Activated CD4-positive, alpha-beta T cell treated with anti-CD3 and anti-CD28 coated beads for 24 hours (primary cell): ENCODE measurements around the gene CORO2A.

Source experiments
- DNase-seq, 2 donors: peaks; one replicate each; pipeline ENCODE4 v3.0.0-alpha.2; 2020; ENCODE audit warnings: low read depth in 2 of 2

Gene CORO2A

DNA sequence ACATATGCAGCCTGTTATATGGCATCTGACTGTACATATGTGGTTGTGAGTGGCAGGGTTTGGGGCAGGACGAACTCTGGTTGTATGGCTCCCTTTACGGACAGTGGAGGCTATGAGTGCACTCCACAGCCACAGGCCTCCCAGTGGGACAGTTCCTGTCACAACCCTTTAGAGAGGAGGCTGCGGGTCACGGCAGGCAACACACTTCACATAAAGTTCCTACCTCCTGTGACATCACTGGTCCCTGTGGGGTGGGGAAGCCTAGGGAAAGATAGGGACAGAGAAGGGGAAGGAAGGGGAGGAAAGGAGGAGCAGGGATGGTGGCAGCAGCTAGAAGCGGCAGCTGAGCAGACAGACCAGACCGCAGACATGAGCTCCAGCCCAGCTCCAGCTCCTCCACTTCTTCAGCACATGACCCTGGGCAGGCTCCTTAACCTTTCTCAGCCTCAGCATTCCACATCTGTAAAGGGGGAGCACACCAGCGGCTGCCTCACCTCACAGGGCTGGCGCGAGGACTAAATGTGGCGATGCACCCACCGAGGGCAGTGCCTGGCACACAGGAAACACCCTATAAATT, 27.4 kb upstream of the CORO2A start:
- DNase-seq: no peak

DNA sequence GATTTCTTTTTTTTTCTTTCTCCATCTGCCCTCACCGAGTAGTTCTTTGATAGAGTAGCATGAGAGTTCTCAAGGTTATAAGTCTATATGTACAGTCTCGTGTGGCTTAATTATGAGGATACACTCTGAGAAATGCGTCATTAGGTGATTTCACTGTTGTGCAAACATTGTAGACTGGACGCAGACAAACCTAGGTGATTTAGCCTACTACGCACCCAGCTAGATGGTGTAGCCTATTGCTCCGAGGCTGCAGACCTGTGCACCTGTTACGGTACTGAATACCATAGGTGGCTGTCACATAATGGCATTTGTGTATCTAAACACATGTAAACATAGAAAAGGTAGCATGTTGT, 26.9 kb upstream of the CORO2A start:
- DNase-seq: no peak

DNA sequence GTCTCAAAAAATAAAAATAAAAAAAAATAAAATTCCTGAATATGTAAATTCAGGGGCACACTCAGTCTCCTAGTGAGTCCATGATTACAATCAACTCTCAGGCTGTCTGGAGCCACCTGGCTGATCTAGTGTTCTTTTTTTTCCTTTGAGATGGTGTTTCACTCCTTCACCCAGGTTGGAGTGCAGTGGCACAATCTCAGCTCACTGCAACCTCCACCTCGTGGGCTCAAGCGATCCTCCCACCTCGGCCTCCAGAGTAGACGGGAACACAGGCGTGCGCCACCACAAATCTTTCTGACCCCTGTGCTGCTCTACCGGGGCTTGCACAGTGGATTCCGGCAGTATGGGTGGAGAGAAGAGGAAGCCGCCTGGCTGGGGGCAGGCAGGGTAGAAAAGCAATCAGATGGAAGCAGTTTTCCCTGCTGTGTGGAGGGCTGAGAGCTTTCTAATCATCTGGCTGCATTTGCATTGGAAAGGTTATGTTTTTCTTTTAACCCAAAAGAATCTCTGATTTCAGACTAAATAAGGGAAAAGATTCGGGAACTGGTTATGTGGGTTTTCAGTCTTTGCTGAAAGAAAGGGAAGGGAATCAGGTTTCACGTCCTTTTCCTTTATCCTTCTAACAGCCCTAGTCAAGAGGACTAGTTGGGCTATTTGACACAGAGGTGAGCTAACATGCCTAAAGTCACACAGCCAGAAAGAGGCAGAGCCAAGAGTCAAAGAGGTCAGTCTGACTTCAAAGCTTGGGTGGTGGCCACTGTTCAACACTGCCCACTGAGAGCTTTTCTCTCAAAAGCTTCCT, 26.3 kb upstream of the CORO2A start:
- DNase-seq: no peak

DNA sequence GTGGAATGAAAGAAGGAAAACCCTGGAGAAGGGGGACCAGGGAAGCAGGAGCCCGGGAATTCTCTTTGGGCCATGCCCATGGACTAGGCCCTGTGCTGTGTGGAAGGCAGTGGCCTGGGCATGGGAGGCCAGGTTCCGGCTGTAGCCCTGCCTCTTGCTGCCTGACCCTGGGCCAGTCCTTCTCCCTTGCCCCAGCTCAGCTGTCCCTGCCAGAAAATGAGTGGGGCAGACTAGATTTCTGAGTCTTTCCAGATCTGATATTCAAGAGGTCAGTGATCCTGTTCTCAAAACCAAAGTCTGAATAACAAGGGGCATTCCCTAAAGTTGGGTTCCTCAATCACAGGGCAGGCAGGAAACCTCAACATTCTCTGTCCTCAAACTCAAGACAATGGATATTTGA, 24.8 kb upstream of the CORO2A start:
- DNase-seq: no peak

DNA sequence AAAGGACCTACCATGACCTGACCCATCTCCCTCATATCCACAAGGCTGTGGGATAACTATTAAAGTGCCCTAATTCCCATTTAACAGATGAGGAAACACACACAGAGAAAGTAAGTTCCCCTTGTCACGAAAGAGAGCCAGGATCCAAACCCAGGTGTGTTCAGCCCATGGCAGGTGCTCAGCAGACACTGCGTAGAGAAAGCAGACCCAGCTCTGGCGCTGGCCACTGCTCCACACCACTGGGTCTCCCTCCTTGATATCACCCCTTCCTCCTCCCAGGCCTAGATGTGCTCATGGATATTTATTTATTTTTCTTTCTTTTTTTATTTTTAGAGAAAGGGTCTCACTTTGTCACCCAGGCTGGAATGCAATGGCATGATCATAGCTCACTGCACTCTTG, 24.0 kb upstream of the CORO2A start:
- no peak for DNase-seq

DNA sequence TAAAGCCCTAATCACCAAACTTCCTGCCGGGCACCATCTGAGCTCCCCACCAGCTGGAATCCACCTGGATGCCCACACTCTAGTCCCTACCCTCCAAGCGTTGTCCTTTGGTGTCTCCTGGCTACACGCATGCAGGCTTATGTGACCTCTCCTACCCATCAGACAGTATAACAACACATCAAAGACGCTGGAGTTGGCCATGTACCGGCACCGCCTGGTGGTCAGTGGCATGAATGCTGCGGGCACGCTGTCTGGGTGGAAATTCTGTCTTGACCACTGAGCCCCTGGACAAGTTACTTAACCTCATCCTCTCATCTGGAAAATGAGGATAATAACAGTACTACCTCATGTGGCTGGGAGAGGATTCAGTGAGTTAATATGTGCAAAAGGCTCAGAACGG, 23.4 kb upstream of the CORO2A start:
- DNase-seq: no peak

DNA sequence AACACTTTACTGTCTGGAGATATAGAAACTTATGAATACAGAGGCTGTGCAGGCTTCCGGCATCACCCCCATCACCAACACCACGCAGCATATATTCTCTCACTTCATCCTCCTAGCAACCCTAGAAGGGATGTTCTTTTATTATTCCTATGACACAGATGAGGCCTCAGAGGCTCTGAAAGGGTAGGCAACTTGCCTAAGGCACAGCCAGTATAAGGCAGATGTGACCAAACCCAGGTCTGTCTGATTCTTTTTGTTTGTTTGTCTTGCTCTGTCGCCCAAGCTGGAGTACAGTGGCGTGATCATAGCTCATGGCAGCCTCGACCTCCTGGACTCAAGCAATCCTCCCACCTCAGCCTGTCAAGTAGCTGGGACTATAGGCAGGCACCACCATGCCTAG, 22.8 kb upstream of the CORO2A start:
- no peak for DNase-seq

DNA sequence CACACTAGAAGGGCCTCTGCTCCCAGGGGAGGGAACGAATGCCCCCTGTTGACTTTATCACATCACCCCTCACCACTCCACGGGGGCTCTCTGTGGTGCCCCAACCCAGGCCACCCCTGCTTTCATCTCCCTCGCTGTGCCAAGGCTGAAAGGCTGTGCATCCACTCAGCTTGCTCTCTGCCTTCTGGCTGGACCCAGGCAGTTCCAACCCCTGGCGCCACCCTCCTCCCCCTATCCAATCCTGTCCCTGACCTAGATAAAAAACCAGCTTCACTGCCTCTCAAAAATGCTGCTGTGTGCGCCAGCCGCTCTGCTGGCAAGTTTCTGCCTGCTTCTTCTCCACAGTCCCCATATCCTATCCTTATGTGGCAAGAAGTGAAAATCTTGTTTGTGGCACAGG, 22.4 kb upstream of the CORO2A start:
- DNase-seq: no peak

DNA sequence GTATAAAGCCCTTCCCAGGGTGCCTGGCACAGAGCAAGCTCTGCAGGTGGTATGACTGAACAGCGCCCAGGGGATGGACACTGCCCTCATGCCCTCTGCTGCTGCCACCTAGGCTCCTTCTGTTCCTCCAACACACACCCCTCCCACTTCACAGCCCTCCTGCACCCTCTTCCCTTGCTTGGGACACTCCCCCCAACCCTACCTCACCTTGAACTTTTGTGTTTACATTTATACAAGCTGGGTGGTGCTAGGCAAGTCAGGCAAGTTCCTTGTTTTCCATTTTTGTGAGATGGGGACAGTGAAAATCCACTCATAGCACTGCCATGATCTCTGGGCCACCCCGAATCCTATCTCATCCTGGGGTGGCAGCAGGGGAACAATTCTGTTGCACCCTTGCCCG, 18.8 kb upstream of the CORO2A start:
- DNase-seq: no peak

DNA sequence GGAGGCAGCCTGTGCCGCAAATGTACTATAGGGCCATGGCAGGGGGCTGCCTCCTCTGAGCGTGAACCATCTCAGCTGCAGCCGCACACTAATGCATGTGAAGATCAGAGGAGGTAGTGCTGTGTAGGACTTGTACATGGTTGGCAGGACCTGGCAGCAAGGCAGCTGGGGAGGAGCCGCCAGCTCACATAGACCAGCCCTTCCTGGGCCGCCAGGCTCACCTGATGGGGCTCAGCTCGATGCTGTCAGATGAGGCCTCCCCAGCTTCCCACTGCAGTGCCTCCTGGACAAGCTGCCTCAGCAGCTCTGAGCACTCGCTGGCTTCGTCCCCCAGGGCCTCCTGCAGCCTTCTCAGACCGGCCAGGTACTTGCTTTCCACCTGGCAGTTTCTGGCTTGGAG, 18.0 kb upstream of the CORO2A start:
- DNase-seq: no peak

DNA sequence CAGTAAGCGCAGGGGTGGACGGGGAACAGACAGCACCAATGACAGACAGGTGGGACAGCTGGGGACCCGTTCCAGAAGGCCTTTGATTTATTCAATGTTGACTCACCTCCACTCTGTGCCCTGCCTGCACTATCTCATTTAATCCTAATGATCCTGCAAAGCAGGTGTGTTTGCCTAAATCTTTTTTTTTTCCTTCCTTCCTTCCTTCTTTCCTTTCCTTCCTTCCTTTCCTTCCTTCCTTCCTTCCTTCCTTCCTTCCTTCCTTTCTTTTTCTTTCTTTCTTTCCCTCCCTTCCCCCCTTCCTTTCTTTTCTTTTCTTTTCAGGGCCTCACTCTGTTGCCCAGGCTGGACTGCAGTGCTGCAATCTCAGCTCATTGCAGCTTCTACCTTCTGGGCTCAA, 17.1 kb upstream of the CORO2A start:
- DNase-seq: no peak

DNA sequence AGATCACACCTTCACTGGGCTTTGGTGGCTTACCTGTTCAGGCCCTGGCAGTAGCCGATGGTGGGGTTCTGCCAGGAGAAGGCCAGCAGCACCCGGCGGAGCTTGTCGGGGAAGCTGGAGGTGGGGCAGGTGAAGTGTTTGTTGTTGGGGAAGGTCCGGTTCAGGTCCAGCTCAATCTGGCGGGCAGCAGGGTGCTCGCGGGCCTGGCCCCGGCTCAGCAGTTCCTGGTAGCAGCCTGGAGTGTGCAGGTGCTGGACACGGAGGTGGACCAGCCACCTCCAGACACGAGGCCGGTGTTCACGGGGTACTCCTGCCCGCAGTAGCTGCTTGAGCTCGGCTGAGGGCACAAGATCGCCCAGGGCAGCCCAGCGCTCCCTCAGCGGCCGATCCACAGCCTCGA, 16.2 kb upstream of the CORO2A start:
- DNase-seq: no peak

DNA sequence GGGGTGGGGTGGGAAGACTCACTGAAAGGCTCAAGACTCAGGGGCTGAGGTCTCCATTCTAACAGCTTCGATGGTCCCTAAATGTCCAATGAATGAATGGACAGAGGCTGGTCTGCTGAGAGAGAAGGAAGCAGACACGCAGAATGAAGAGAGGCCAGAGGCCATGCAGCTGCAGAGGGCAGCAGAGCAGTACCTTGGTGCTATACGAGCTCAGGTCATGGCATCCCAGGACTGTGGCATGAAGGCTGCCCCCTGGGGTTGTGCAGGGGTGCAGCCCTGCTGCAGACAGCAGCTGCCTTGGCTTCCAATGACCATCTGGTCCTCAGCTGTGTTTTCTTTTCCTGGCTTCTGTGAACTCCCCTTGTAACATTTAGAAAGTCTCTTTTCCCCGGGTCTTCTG, 15.2 kb upstream of the CORO2A start:
- DNase-seq: no peak

DNA sequence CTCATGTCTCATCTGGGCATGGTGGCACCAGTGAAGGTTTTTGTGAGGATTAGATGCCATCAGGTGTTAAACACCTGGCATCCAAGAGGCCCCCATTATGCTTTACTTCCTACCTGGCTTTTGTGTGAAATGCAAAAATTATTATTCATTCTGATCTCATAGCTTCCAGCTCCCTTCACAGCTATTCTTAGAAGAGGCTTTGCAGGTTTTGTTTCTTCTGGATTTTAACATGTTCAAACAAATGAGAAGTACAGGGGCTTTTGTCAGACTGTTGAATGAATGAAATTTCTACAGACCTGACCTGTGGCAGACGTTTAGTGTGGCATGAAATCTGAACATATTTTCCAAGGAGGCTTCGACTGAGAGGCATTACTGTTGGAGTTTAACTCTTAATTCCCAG, 14.3 kb upstream of the CORO2A start:
- DNase-seq: no peak

DNA sequence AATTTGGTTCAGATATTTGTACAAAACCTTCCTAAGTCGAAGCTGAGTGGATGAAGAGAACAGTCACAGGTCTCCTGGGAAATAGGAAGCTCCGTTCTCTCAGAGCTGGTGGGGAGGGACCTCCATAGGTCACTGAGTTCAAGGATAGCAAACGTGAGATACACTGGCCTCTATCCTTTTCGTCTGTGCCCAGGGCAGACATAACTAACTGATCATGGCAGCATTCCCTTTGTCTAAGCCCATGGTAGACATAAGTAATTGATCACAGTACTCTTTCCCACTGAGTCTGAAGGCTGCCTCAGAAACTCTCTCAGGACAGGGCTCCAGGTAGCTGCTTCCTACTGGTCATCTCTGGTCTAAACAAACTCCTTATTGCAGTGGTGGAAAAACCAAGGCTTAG, 12.3 kb upstream of the CORO2A start:
- no peak for DNase-seq

DNA sequence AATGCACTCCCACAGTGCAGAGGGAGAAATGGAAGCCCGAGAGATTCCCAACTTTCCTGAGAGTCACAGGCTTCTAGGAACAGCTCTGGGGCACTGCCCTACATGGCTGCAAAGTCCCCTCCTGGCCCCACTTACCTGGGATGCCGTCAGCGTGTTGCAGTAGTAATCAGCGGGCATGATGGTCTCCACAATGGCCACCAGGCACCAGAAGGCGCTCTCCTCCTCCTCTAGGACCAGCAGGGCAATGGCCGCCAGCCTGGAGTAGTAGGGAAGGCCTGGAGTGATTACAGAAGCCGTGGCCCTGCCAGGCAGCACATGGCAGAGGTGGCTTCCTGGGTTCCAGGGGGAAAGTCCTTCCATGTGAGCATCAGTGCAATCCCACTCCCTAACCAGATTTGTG, 10.7 kb upstream of the CORO2A start:
- no peak for DNase-seq

DNA sequence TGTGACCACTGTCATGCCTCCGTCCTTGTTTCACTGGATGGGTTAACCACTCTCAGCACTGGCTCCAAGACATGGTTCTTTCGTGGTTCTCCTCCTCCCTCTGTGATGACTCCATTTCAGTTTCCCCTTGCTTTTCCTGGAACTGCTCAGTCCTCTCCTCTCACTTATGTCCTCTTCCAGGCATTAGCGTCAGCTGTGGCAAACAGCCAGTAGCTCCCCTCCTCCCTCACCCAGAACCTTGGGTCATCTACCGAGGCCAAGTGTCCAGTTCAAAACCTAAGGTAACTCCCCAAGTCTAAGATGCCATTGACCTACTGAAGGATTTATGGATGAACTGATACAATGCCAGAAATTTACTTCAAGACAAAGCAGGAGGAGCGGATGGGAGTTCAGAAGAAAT, 9.8 kb upstream of the CORO2A start:
- DNase-seq: no peak

DNA sequence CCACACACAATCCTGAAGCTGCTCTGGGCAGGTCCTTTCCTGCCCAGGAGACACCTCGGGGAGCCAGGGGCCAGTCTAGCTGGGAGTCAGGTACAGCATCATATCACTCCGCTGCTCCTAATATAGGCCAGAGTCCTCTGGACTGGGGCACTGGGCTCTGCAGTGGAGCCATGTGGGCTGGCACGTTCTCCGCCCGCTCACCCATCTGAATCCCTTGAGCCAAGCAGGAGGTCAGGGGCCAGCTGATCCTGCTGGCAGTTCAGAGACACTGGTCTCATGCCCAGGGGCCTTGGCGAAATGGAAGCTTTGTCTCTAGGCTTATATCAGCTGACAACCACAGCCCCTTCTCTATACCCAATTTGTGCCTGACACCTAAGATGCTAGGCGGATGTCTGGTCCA, 9.3 kb upstream of the CORO2A start:
- no peak for DNase-seq

DNA sequence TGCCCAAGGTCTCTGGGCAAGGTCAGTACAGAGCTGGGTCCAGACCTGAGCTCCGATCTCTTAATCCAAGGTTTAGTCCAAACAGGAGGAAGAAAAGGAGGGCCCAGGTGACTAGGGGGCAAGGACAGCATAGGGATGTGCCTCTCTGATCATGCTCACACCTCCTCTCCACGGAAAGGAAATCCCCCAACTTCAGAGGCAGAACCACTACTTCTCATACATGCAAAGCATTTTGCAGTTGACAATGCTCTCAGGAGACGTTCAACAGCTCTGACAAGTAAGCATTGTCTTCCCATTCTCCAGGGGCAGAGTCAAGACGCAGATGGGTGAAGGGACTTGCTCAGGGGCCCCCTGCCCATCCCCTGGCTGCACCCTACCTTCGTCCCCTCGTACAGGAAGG, 8.7 kb upstream of the CORO2A start:
- no peak for DNase-seq

DNA sequence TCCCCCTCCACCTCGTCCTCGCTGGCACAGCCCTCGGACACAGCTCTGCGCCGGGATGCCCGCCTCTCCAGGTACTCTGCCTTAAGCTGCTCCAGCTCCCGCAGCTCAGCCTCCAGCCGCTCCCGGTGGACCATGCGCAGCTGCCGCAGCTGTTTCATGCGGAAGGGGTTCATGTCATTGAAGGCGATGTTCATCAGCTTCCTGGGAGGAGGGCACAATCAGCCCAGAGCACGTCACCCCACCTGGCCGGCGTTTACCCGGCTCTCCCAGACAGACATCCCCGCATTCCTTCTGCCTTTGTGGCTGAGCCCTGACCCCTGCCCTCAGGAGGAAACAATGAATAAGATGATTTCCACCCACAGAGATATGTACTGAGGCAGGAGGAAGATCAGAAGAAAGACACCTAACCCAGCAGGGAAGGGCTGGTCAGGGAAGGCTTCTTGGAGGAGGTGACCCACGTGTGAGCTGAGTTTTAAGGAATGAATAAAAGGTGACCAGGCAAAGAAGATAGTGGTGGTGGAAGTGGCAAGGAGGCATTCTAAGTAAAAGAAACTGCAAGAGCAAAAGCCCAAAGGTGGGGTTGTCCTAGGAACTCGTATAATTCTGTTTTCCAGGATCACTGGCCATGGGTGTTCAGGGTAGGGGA, 7.1 kb upstream of the CORO2A start:
- no peak for DNase-seq

DNA sequence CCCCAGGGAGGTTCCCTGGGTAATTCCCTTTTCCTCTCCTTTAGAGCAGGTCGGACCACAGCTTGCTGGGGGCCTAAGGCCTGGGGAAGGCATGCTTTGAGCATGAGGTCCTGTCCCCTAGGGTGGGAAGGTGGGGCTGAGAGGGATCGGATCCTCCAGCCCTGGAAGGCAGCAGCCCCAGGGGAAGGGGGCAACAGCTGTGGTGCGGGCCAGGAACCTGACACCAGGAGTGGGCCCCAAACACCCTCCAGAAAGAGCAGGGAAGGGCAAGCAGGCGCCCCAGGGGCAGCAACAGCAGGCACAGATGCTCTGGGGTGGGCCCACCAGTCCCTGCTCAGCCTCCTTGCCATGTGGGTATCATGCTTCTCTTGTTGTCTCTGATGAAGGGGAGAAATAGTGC, 3.2 kb upstream of the CORO2A start:
- no peak for DNase-seq

DNA sequence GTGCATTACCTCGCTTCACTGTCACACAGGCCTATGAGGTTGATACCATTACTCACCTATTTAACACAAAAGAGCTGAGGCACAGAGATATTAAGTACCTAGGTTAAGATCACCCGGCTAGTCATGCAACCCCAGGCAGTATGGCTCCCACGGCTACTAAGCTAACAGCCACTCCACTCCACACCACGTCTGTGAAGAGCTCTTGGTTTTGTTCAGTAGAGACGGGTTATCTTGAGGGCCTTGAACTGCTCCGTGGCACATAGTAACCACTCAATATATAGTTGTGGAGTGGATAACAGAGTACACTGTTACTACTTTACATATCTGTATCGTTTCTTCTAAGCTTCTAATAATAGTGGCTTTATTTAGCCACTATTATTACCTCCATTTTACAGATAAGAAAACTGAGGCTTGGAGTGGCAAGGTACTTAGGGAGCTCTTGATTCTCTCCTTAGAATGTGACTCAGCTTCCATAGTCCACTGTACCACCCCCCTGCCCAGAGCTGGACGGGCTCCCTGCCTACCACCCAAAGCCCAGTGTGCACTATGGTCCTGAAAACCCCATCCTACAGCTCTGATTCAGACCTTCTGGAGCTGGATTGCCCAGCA, 1.0 kb upstream of the CORO2A start:
- DNase-seq: no peak
